Measurements from ENCODE around the gene SP110. TPM values are rescaled to one million over a fixed set of nuclear protein-coding genes. Genes with fewer than 3 reads are reported as not detected.
A peak's percentile ranks its signal among the peaks of the same experiment; 100 is the strongest.

Gene SP110
- total RNA-seq, 2 experiments from 2014 or later = 59.4 to 63.7 TPM

- no peak overlapping the region for H3K4me3 ChIP-seq (ENCODE audit: low read length)
- H3K36me3 ChIP-seq (ENCODE audit: insufficient read depth, low read length) = peaks cover 99% of the 10 kb centered on the region
- H3K4me3 Mint-ChIP-seq = no peak overlapping the region
- no peaks in the 10 kb centered on the region for H3K27me3 Mint-ChIP-seq
- ChIA-PET CTCF (no interaction called here), POLR2A (interaction anchor here (4.3 kb wide), 1 partner anchor 11 kb away, joined by 21 read pairs; the partner anchor contains the start of gene SP110)
- DNase-seq (no peak), ATAC-seq (ENCODE audit: poor library complexity) (no peak)
- H3K4me1 Mint-ChIP-seq (ENCODE audit: low read depth) = peaks cover 15% of the 10 kb centered on the region
- TF ChIP-seq, protein P1, sequence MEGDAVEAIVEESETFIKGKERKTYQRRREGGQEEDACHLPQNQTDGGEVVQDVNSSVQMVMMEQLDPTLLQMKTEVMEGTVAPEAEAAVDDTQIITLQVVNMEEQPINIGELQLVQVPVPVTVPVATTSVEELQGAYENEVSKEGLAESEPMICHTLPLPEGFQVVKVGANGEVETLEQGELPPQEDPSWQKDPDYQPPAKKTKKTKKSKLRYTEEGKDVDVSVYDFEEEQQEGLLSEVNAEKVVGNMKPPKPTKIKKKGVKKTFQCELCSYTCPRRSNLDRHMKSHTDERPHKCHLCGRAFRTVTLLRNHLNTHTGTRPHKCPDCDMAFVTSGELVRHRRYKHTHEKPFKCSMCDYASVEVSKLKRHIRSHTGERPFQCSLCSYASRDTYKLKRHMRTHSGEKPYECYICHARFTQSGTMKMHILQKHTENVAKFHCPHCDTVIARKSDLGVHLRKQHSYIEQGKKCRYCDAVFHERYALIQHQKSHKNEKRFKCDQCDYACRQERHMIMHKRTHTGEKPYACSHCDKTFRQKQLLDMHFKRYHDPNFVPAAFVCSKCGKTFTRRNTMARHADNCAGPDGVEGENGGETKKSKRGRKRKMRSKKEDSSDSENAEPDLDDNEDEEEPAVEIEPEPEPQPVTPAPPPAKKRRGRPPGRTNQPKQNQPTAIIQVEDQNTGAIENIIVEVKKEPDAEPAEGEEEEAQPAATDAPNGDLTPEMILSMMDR (IDR thresholded peaks at IDR 0.05) = no peak
- H3K9me3 ChIP-seq (ENCODE audit: control insufficient read depth in 1 of 2, insufficient read depth in 1 of 2, low read length in 2 of 2) = no peaks in the 10 kb centered on the region
- H3K27ac ChIP-seq (ENCODE audit: low read depth in 1 of 2, low read length in 2 of 2) = no peak overlapping the region
- no peaks in the 10 kb centered on the region for H3K9me3 Mint-ChIP-seq
- H3K4me1 ChIP-seq (ENCODE audit: insufficient read depth, low read length) = peaks cover 11% of the 10 kb centered on the region
- no peaks in the 10 kb centered on the region for H3K36me3 Mint-ChIP-seq (ENCODE audit: low read depth)
- H3K27me3 ChIP-seq (ENCODE audit: control insufficient read depth in 1 of 2, insufficient read depth in 2 of 2, low read length in 2 of 2) = no peaks in the 10 kb centered on the region
- no peak overlapping the region for H3K27ac Mint-ChIP-seq
- intact Hi-C loops (cut with DNase I, micrococcal nuclease) = no loop called here
Observed at GRCh38 chr2:230208576-230208975, 11.2 kb downstream of the SP110 start.

- Histone ChIP-seq H3K27me3 (ENCODE audit: control insufficient read depth in 1 of 2, insufficient read depth in 2 of 2, low read length in 2 of 2) (no peaks in the 10 kb centered on the region), H3K4me1 (ENCODE audit: insufficient read depth, low read length) (peaks cover 6% of the 10 kb centered on the region), H3K36me3 (ENCODE audit: insufficient read depth, low read length) (peaks cover 96% of the 10 kb centered on the region), H3K27ac (ENCODE audit: low read depth in 1 of 2, low read length in 2 of 2) (no peak overlapping the region), H3K9me3 (ENCODE audit: control insufficient read depth in 1 of 2, insufficient read depth in 1 of 2, low read length in 2 of 2) (no peaks in the 10 kb centered on the region), H3K4me3 (ENCODE audit: low read length) (no peak overlapping the region)
- Mint-ChIP-seq H3K4me3 (no peak overlapping the region), H3K27ac (peak overlapping the region; percentile 34), H3K4me1 (ENCODE audit: low read depth) (peaks cover 18% of the 10 kb centered on the region), H3K27me3 (no peaks in the 10 kb centered on the region), H3K36me3 (ENCODE audit: low read depth) (no peaks in the 10 kb centered on the region), H3K9me3 (no peaks in the 10 kb centered on the region)
- TF ChIP-seq, protein P1 (IDR thresholded peaks at IDR 0.05) = no peak
- CTCF ChIA-PET = no interaction called here
- ATAC-seq (ENCODE audit: poor library complexity) = no peak
- intact Hi-C loops (cut with DNase I, micrococcal nuclease) = no loop called here
- POLR2A ChIA-PET = interaction anchor here (0.7 to 4.3 kb wide), 2 partner anchors 12 to 13 kb away, joined by 3 to 21 read pairs; partner anchors contain the start of gene SP110
- no peak for DNase-seq
Observed at GRCh38 chr2:230205721-230206120, 14.1 kb downstream of the SP110 start.

GRCh38 chr2:230205034-230205433 is 14.8 kb downstream of the SP110 start:
- Histone ChIP-seq H3K27me3 (ENCODE audit: control insufficient read depth in 1 of 2, insufficient read depth in 2 of 2, low read length in 2 of 2) (no peaks in the 10 kb centered on the region), H3K9me3 (ENCODE audit: control insufficient read depth in 1 of 2, insufficient read depth in 1 of 2, low read length in 2 of 2) (no peaks in the 10 kb centered on the region), H3K36me3 (ENCODE audit: insufficient read depth, low read length) (peaks cover 96% of the 10 kb centered on the region), H3K4me3 (ENCODE audit: low read length) (no peak overlapping the region), H3K27ac (ENCODE audit: low read depth in 1 of 2, low read length in 2 of 2) (no peak overlapping the region), H3K4me1 (ENCODE audit: insufficient read depth, low read length) (peaks cover 4% of the 10 kb centered on the region)
- Mint-ChIP-seq H3K36me3 (ENCODE audit: low read depth) (no peaks in the 10 kb centered on the region), H3K9me3 (no peaks in the 10 kb centered on the region), H3K27me3 (no peaks in the 10 kb centered on the region), H3K27ac (peak overlapping the region; percentile 34), H3K4me3 (no peak overlapping the region), H3K4me1 (ENCODE audit: low read depth) (peaks cover 18% of the 10 kb centered on the region)
- ATAC-seq (ENCODE audit: poor library complexity) (no peak), DNase-seq (no peak)
- ChIA-PET POLR2A (interaction anchor here (4.3 kb wide), 1 partner anchor 14 kb away, joined by 21 read pairs; the partner anchor contains the start of gene SP110), CTCF (no interaction called here)
- TF ChIP-seq, protein P1 (IDR thresholded peaks at IDR 0.05) = no peak
- intact Hi-C loops (cut with DNase I, micrococcal nuclease) = no loop called here

All from CD4-positive, alpha-beta T cell (primary cell).